GM19023 (cell line): ENCODE data around the gene HIC1.
A peak's percentile ranks its signal among the peaks of the same experiment; 100 is the strongest.
"Not testable (repeated sequence)": the region's sequence is repeated elsewhere in the genome, so short reads cannot be mapped to it uniquely, and the experiment has no call there.

Experiments used
- ATAC-seq: cut with Tn5 transposase; IDR thresholded peaks from one replicate; pipeline ENCODE4 v1.9.1; 2021; ENCODE audit warnings: mild to moderate bottlenecking, moderate library complexity; ENCODE audit not compliant: unreplicated experiment

HIC1 gene

GRCh38 chr17:2054512-2055291, at the start of gene HIC1:
TSS of gene HIC1 (plus strand) at chr17:2055103. CDS start at chr17:2056691, 1,588 bp downstream.
- ATAC-seq = peak; percentile 36

- no peak for ATAC-seq
These were observed 46.4 kb upstream of the HIC1 start for GRCh38 chr17:2008332-2009126.

- no peak for ATAC-seq
These were observed 45.2 kb upstream of the HIC1 start for GRCh38 chr17:2009737-2010136.

- ATAC-seq = no peak
These were observed 43.2 kb upstream of the HIC1 start for GRCh38 chr17:2011411-2012371.

GRCh38 chr17:2012499-2012898, 42.4 kb upstream of the HIC1 start:
- ATAC-seq = no peak

- not testable (repeated sequence) for ATAC-seq
These were observed 41.5 kb upstream of the HIC1 start for GRCh38 chr17:2013220-2013993.

GRCh38 chr17:2013994-2014317, 40.9 kb upstream of the HIC1 start:
- no peak for ATAC-seq

GRCh38 chr17:2015314-2015713, 39.6 kb upstream of the HIC1 start:
- no peak for ATAC-seq

GRCh38 chr17:2016494-2016893, 38.4 kb upstream of the HIC1 start:
- ATAC-seq = no peak

- ATAC-seq = no peak
These were observed 37.5 kb upstream of the HIC1 start for GRCh38 chr17:2017274-2017941.

- no peak for ATAC-seq
These were observed 36.0 kb upstream of the HIC1 start for GRCh38 chr17:2018716-2019510.

- ATAC-seq = no peak
These were observed 35.2 kb upstream of the HIC1 start for GRCh38 chr17:2019723-2020122.

GRCh38 chr17:2020721-2021120, 34.2 kb upstream of the HIC1 start:
- ATAC-seq = no peak

GRCh38 chr17:2022647-2023240, 32.2 kb upstream of the HIC1 start:
- no peak for ATAC-seq

- ATAC-seq = no peak
These were observed 31.6 kb upstream of the HIC1 start for GRCh38 chr17:2023256-2023655.

GRCh38 chr17:2023692-2024571, 31.0 kb upstream of the HIC1 start:
- ATAC-seq = no peak

GRCh38 chr17:2024572-2025219, 30.2 kb upstream of the HIC1 start:
- ATAC-seq = no peak
